ENCODE measurements around the gene ALDH1B1. TPM values are rescaled to one million over a fixed set of nuclear protein-coding genes. Genes with fewer than 3 reads are reported as not detected.

The ALDH1B1 gene
- total and polyA plus RNA-seq, 10 of the 15 experiments (the other 5 are each of a cell fraction or from before 2014, with no cell fraction given) = 8.6 to 38.5 (median 30.9) TPM

GRCh38 chr9:38355517-38356120, 36.9 kb upstream of the ALDH1B1 start (continued):
- TF ChIP-seq ZBTB33 (IDR thresholded peaks at IDR 0.05) = no peak
- no peak for TF ChIP-seq PAX5 (IDR thresholded peaks at IDR 0.05; ENCODE audit: borderline replicate concordance, low read depth, low read length)
- no peak for TF ChIP-seq IKZF1 (conservative IDR thresholded peaks at IDR 0.05)
- TF ChIP-seq NR2F1 (conservative IDR thresholded peaks at IDR 0.05) = no peak
- no peak for TF ChIP-seq CBX5 (IDR thresholded peaks at IDR 0.05; ENCODE audit: low read depth)
- no peak for TF ChIP-seq NR2C2 (IDR thresholded peaks at IDR 0.05; ENCODE audit: borderline replicate concordance, control insufficient read depth, insufficient read length, low read depth)
- no peak for TF ChIP-seq SKIL (IDR thresholded peaks at IDR 0.05; ENCODE audit: low read depth, poor library complexity, severe bottlenecking)
- no peak for TF ChIP-seq TCF3 (IDR thresholded peaks at IDR 0.05; ENCODE audit: borderline replicate concordance, insufficient read depth, low read depth, low read length)
- no peak for TF ChIP-seq MLLT1 (IDR thresholded peaks at IDR 0.05)
- TF ChIP-seq RCOR1 (conservative IDR thresholded peaks at IDR 0.05; ENCODE audit: low read depth, low read length) = no peak
